ENCODE measurements around the gene PLEKHH2. TPM values are rescaled to one million over a fixed set of nuclear protein-coding genes. Genes with fewer than 3 reads are reported as not detected.

The PLEKHH2 gene
- total RNA-seq, 2 experiments from 2014 or later, result 0.50 to 0.70 TPM

DNA sequence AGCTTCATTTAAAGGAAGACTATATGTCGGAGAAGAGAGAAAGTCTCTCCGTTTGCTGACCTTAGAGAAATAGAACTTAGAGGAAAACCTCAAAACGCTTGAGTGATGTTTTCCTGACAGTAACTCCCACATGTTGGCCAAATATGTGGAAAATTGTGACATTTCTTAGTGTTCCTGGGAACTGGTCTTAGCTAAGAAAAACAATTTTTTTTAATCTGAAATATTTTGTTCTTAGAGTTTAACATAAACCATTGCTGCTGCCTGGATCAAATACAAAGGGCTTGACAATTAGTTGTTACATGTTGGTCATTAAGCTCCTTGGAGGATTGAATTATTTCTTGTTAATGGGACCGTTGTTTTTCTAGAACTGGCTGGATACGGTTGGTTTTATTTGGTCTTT lies 153.1 kb downstream of the PLEKHH2 start:
- ChIA-PET CTCF (no interaction called here), POLR2A (no interaction called here)

DNA sequence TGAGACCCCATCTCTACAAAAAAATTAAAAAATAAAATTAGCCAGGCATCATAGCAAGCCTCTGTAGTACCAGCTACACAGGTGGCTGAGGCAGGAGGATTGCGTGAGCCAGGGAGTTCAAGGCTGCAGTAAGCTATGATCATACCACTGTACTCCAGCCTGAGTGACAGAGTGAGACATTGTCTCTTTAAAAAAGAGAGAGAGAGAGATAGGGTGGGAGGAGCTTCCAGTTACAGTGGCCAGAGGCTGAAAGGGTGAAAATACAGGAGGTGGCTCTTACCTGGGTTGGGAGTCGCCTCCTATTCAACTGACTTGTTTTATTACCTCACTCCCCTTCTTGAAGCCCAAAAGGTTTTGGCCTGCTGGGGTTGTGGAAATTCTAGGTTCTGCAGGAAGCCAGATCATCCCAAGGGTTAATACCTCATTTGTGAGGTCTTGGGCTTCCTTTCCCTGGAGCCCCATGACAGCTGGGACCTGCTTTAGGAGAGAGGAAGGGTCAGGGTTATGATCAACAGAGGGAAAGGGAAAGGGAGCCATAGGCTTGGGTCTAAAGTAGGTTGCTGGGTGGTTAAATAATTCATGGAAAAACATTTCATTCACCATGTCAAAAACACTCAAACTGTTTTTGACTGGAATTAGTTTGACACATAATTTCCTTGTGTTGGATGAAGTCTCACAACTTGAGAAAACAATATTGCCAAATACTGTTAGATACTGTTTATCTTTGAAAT lies 154.1 kb downstream of the PLEKHH2 start:
- POLR2A ChIA-PET, result no interaction called here
- CTCF ChIA-PET, result no interaction called here

DNA sequence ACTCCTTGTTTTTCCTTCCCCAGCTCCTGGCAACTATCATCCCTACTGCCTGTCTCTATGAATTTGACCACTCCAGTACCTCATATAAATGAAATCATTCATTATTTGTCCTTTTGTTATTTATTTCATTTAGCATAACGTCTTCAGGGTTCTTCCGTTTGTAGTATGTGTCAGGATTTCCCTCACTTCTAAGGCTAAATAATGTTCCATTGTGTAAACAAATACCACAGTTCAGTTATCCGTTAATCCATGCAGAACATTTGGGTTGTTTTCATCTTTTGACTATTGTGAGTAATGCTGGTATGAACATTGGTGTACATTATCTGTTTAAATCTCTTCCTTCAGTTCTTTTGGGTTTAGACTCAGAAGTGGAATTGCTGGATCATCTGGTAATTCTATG lies 155.6 kb downstream of the PLEKHH2 start:
- CTCF ChIA-PET, result no interaction called here
- POLR2A ChIA-PET, result no interaction called here

DNA sequence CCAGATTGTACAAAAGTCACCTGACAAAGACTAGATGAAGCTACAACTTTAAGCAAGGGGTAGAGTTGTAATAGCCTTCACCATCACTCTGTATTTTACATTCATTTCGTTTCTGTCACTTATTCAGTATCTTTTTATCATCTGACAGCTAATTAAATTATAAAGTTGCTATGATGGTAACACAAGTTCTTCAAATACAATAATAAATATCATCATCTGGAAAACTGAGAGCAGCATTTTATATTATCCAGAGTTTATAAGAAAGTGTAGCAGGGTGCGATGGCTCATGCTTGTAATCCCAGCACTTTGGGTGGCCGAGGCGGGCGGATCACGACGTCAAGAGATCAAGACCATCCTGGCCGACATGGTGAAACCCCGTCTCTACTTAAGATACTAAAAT lies 157.9 kb downstream of the PLEKHH2 start:
- ChIA-PET CTCF (no interaction called here), POLR2A (no interaction called here)

DNA sequence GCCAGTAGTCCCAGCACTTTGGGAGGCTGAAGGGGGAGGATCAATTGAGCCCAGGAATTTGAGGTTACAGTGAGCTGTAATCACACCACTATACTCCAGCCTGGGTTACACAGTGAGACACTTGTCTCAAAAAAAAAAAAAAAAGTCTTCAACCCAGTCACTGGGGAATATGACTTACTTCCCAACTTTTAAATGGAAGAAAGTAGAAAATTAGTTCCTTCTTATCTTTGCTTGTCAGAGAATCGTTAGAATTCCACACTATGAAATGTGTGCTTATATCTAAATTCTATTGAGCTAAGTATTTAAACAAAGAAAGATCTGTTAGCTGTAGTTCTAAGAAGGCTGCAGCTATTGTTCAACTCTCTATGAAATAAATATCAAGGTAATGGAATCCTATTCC lies 159.1 kb downstream of the PLEKHH2 start:
- ChIA-PET CTCF (no interaction called here), POLR2A (no interaction called here)

DNA sequence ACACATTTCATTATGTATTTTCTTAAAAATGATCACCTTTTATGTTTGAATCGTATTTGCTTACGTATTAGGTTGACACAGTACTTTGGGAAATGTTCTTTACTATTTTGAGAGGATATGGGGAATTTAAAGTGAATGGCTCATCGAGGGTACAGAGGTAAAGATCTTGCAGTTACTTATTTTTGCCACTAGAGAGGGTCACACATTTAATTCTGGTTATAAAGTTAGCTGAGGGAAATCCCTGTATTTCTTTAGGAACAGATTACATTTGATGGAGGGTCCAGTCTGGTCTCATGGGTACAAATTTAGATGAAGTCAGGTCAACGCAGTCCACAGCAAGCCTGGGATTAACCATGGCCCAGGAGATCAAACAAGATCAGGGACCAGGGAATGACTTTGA lies 161.2 kb downstream of the PLEKHH2 start:
- POLR2A ChIA-PET, result no interaction called here
- CTCF ChIA-PET, result no interaction called here

DNA sequence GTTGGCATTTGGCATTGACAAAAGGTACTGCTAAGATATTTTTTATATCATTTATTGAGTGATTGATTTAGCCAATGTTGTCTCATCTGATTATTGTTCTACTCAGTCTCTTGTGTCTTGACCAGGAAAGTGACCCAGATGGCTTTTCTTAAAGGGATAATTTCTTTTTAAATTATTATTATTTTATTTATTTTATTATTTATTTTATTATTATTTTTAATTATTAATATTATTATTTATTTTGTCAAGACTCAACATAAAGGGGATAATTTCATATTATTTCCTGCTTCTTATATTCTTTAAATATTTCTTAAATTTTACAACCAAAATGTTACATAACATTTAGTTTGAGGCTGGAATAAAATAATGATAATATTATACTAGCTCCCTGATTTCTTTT lies 163.8 kb downstream of the PLEKHH2 start:
- CTCF ChIA-PET, result no interaction called here

DNA sequence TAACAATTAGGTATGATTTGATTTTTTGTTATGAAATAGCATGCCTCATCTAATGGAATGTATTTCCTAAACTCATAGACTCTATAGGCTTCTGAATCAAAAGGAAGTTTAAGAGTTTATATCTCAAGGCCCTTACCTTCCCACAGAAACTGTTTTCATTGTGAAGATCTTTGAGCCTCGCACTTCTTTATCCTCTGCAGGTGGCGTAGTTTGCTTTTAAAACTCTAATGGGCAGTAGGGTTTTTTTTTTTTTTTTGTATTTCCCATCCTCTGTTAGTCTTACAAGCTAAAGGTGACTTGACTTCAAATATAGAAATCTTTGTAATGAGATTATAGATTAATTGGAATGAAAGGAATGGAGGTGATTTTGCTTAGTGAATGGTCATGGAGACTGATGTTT lies 165.1 kb downstream of the PLEKHH2 start:
- POLR2A ChIA-PET, result no interaction called here

More for the DNA sequence above, 163.8 kb downstream of the PLEKHH2 start:
- POLR2A ChIA-PET, result no interaction called here

DNA sequence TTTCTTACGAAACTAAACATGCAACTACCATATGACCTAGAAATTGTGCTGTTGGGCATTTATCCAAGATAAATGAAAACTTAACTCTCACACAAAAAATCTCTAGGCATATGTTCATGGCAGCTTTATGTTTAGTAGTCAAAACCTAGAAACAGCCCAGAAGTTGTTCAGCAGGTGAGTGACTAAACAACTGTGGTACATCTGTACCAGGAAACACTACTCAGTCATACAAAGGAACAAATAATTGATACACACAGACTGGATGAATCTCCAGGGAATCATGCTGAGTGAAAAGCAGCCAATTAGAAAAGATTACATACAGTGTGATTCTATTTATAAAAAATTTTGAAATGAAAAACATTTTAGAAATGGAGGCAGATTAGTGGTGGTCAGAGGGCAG lies 166.1 kb downstream of the PLEKHH2 start:
- POLR2A ChIA-PET, result no interaction called here
- CTCF ChIA-PET, result no interaction called here

More for the DNA sequence above, 165.1 kb downstream of the PLEKHH2 start:
- CTCF ChIA-PET, result no interaction called here

DNA sequence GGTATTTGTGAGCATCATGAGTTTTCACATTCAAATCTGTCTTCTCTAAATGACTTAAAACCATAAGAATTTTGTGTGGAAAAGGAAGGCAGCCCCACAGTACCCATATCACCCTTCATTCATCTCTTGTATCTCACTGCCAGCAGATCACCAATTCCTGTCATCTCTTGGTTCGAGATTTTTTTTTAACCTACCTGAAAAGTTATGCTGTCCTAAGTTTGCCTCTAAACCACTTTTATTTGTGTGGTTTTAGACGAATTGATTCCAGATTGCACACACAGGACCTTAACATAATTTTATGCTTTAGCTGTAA lies 169.6 kb downstream of the PLEKHH2 start:
- POLR2A ChIA-PET, result no interaction called here
- CTCF ChIA-PET, result no interaction called here

DNA sequence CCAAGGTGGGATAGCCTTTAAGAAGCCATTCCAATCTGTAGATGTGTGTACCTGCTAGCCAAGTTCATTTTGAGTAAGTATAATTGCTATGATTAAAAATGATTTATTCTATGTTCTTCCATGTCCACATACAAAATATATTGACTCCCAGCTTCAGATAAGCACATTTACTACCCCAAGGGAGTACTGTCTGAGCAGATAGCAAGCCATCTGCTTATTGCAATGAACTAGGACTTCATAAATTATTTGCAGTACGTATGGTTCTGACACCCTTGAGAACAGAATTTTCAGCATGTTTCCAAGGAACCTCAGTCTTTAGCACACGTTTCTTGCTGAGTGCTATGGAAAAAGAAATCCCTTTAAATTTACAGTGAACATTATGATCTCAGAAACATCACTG lies 173.4 kb downstream of the PLEKHH2 start:
- ChIA-PET CTCF (no interaction called here), POLR2A (no interaction called here)

DNA sequence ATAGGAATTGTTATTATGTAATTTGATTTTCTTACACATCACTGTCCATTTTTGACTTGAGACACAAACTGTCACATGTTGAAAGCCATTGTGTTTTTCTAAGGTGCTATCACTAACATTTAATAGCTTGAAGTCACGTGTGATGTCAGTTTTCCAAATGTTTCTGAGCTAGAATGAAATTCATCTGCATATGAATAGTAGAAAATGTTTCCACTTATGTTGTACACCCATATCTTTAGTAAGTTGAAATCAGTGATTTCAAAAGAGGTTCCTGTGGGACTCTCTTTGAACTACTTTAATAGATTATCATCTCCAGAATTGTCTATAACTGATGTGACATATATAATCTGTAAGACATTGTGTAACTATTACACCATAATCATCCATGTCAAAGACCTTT lies 173.8 kb downstream of the PLEKHH2 start:
- ChIA-PET CTCF (no interaction called here), POLR2A (no interaction called here)

DNA sequence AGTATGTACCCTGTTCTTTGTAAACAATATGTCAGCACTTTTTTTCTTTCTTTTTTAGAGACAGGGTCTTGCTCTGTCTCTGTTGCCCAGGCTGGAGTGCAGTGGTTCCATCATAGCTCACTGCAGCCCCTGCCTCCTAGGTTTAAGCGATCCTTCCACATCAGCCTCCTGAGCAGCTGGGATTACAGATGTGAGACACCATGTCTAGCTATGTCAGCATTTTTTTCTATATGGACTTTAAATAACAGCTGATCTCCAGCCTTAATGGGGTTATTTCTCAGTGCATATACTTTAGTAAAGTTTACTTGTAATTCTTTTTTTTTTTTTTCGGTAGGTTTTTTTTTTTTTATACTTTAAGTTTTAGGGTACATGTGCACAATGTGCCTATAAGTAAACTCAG lies 174.9 kb downstream of the PLEKHH2 start:
- ChIA-PET CTCF (no interaction called here), POLR2A (no interaction called here)

DNA sequence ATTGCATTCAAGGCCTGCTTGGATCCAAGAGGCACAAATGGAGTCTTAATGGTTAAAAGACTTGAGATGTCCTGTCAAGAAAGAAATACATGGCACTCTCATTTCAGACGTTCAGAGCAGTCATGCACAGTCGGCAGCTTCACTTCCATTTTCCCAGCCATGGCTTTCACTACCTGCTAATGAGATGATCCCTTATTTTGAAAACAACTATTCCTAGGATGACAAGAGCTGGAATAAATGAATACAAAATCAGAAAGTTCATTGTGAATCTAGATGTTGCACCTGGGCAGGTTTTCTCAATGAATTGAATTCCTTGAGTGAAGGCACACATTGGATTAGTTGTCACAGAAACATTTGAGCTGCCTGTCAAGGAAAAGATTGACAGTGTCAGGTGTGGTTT lies 175.9 kb downstream of the PLEKHH2 start:
- POLR2A ChIA-PET, result no interaction called here
- CTCF ChIA-PET, result no interaction called here

DNA sequence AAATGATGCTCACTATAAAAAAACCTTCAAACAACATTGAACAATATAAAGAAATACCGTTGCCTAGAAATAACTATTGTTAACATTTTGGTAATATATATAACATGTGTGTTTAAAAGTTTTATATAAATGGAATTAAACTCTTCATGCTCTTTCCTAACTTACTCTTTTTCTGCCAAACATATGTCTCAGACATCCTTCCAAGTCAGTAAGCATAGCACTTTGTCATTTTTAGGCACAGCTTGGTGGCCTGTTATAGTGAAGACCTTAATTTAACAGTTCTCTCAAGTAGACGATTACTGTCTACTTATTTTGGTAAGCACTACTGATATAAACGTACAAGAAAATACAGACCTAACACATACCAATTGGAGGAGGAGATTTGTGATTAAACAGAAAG lies 177.7 kb downstream of the PLEKHH2 start:
- CTCF ChIA-PET, result no interaction called here
- POLR2A ChIA-PET, result no interaction called here

Other genes with a start within 250 kb of the PLEKHH2 start
- gene THADA, start 41.2 kb upstream of the PLEKHH2 start, total RNA-seq, result 10 to 100 TPM; 52.7 to 54.2 TPM
- under 1 TPM in 1 of 2 experiments, not detected in 1; 0.21 TPM for gene C1GALT1C1L, start 39.2 kb downstream of the PLEKHH2 start, total RNA-seq
- 10 to 100 TPM; 11.8 to 13.1 TPM for gene DYNC2LI1, start 136.8 kb downstream of the PLEKHH2 start, total RNA-seq
- not detected for gene ABCG5, start 201.6 kb downstream of the PLEKHH2 start, total RNA-seq
- not detected for gene ABCG8, start 201.7 kb downstream of the PLEKHH2 start, total RNA-seq

All from activated CD8-positive, alpha-beta memory T cell treated with anti-CD3 and anti-CD28 coated beads for 36 hours (primary cell).